ENCODE measurements around the gene RCAN1.

GRCh38 chr21:34594566-34595234 is 20.2 kb downstream of the RCAN1 start:
- TF ChIP-seq POLR2A (IDR thresholded peaks at IDR 0.05; ENCODE audit: low read depth, low read length) (no peak), POLR2AphosphoS5 (IDR thresholded peaks at IDR 0.05; ENCODE audit: low read depth, low read length) (no peak)
